ENCODE data around the gene TTC8.
A peak's percentile ranks its signal among the peaks of the same experiment; 100 is the strongest.

DNA sequence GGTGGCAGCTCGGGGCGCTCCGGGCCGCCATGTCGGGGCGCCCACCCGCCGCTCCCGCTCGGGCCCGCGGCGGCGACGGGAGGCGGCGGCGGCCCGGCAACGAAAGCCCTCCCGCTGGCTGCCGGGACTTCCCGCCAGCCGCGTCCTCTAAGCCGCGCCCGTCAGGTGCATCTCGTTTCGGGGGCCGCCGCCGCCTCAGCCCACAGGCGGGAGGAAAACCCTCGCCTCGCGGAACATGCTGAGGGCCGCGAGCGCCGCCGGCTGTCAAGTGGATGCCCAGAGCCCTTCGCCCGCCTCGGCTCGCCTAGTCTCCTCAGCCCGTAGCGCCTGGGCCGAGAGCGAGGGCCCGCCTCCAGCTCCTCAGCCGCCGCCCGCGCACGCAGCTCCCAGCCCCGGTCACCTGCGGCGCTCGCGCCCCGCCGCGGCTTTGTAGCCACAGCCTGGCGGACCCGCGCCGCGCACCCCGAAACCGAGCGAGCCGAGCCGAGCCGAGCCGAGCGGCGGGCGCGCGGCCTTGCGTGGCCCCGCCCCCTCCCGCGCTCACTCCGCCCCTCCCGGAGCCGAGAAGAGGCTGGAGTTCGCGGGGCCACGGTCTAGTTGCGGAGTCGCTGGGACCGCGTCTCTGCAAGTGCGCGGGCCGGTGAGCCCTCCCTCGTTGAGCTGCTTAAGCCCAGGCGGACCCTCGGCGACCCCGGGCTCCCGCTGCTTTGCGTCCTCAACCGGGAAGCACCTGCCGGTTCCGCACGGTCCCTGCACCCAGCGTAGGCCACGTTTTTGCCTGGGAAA lies 31.8 kb upstream of the TTC8 start, which contains the start of gene EML5:
- TF ChIP-seq, protein P1, sequence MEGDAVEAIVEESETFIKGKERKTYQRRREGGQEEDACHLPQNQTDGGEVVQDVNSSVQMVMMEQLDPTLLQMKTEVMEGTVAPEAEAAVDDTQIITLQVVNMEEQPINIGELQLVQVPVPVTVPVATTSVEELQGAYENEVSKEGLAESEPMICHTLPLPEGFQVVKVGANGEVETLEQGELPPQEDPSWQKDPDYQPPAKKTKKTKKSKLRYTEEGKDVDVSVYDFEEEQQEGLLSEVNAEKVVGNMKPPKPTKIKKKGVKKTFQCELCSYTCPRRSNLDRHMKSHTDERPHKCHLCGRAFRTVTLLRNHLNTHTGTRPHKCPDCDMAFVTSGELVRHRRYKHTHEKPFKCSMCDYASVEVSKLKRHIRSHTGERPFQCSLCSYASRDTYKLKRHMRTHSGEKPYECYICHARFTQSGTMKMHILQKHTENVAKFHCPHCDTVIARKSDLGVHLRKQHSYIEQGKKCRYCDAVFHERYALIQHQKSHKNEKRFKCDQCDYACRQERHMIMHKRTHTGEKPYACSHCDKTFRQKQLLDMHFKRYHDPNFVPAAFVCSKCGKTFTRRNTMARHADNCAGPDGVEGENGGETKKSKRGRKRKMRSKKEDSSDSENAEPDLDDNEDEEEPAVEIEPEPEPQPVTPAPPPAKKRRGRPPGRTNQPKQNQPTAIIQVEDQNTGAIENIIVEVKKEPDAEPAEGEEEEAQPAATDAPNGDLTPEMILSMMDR (IDR thresholded peaks at IDR 0.05) = peak; percentile 31
- no peak for TF ChIP-seq SIN3A (IDR thresholded peaks at IDR 0.05; ENCODE audit: borderline replicate concordance, insufficient read depth, low read depth, low read length)
